Right renal cortex interstitium (tissue), 3 donors: ENCODE results near the gene SNX19. TPM values are rescaled to one million over a fixed set of nuclear protein-coding genes. Genes with fewer than 3 reads are reported as not detected.
A peak's percentile ranks its signal among the peaks of the same experiment; 100 is the strongest.
"Not testable (repeated sequence)": the region's sequence is repeated elsewhere in the genome, so short reads cannot be mapped to it uniquely, and the experiment has no call there.

ENCODE experiments used
- DNase-seq, 3 donors: peaks; one replicate each; pipeline ENCODE4 v3.0.0-alpha.2; 2013; ENCODE audit warnings: low read depth in 3 of 3, low spot score in 2 of 3
- polyA plus RNA-seq, 3 donors: library from polyadenylated mRNA; unstranded; fragments of 120-200 nt; gene quantifications; one replicate each; pipeline ENCODE4 v1.2.1, GENCODE V29; 2013; ENCODE audit not compliant: insufficient read length in 3 of 3

Gene SNX19
- polyA plus RNA-seq = 10 to 100 TPM; 46.7 to 54.3 (median 54.1) TPM

GRCh38 chr11:130916238-130916855 lies at the start of gene SNX19:
TSS of gene SNX19 (minus strand) at chr11:130916479. CDS start at chr11:130915939, 540 bp downstream.
- peak; percentile 70 to 83 (median 82) for DNase-seq

GRCh38 chr11:130964058-130964792 lies 47.9 kb upstream of the SNX19 start:
- DNase-seq = no peak

GRCh38 chr11:130947889-130948288 lies 31.6 kb upstream of the SNX19 start:
- no peak for DNase-seq

- no peak for DNase-seq
These were observed 31.2 kb upstream of the SNX19 start for GRCh38 chr11:130947481-130947880.

GRCh38 chr11:130947058-130947457 lies 30.8 kb upstream of the SNX19 start:
- no peak for DNase-seq

GRCh38 chr11:130945896-130946295 lies 29.6 kb upstream of the SNX19 start:
- DNase-seq = no peak

GRCh38 chr11:130940706-130941105 lies 24.4 kb upstream of the SNX19 start:
- DNase-seq = no peak

GRCh38 chr11:130937051-130937450 lies 20.8 kb upstream of the SNX19 start:
- DNase-seq = no peak

GRCh38 chr11:130932086-130932712 lies 15.9 kb upstream of the SNX19 start:
- no peak for DNase-seq

- no peak for DNase-seq
These were observed 8.5 kb upstream of the SNX19 start for GRCh38 chr11:130924750-130925149.

GRCh38 chr11:130920612-130921011 lies 4.3 kb upstream of the SNX19 start:
- DNase-seq = not testable (repeated sequence)

- no peak for DNase-seq
These were observed 1.8 kb upstream of the SNX19 start for GRCh38 chr11:130918081-130918480.

- DNase-seq = no peak
These were observed 631 bp upstream of the SNX19 start for GRCh38 chr11:130916910-130917309.

GRCh38 chr11:130915603-130916237 lies 559 bp downstream of the SNX19 start:
- no peak for DNase-seq

GRCh38 chr11:130913268-130913667 lies 3.0 kb downstream of the SNX19 start:
- no peak for DNase-seq

- DNase-seq = no peak
These were observed 3.7 kb downstream of the SNX19 start for GRCh38 chr11:130912552-130912951.

GRCh38 chr11:130911306-130911705 lies 5.0 kb downstream of the SNX19 start:
- no peak for DNase-seq

GRCh38 chr11:130909650-130910049 lies 6.6 kb downstream of the SNX19 start:
- no peak for DNase-seq

- no peak for DNase-seq
These were observed 7.3 kb downstream of the SNX19 start for GRCh38 chr11:130908770-130909625.

- DNase-seq = no peak
These were observed 8.2 kb downstream of the SNX19 start for GRCh38 chr11:130908061-130908460.
